ENCODE data around the gene NR1D1. TPM values are rescaled to one million over a fixed set of nuclear protein-coding genes. Genes with fewer than 3 reads are reported as not detected.

NR1D1 gene
- total RNA-seq, 4 donors from 2014 or later = 2.0 to 92.1 (median 4.7) TPM

DNA sequence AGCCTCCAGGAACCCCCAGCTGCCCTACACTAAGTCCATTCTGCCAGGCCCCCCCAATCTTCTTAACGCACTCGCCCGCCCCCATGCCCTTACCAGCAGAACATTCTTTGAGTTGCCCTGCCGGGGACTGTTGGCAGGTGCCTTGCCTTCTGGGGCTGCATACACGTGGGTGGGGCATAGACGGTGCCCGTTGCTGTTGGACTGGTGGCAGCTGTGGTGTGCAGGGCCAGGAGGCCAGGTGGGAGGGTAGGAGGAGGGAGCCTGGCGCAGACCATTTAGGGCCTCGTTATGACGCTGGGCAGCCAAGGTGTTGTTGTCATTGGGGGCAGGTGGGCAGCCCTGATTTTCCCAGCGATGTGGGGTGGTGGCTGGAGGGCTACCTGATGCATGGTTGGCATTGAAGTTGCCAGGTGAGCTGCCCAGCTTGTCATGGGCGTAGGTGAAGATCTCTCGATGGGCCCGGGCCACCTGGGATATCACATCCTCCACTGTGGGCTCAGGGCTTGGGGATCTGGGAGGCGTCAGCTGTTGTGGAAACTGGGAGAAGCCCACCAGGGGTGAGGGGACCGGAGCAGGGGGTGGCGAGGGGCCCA, 4.9 kb downstream of the NR1D1 start:
- Histone ChIP-seq H3K4me3 (no peak overlapping the region), H3K36me3 (no peaks in the 10 kb centered on the region), H3K27me3 (no peaks in the 10 kb centered on the region), H3K9me3 (no peaks in the 10 kb centered on the region), H3K27ac (peak overlapping the region; percentile 90 to 99), H3K4me1 (peaks cover 35 to 50% of the 10 kb centered on the region in 2 donors)
- TF ChIP-seq, protein P1, sequence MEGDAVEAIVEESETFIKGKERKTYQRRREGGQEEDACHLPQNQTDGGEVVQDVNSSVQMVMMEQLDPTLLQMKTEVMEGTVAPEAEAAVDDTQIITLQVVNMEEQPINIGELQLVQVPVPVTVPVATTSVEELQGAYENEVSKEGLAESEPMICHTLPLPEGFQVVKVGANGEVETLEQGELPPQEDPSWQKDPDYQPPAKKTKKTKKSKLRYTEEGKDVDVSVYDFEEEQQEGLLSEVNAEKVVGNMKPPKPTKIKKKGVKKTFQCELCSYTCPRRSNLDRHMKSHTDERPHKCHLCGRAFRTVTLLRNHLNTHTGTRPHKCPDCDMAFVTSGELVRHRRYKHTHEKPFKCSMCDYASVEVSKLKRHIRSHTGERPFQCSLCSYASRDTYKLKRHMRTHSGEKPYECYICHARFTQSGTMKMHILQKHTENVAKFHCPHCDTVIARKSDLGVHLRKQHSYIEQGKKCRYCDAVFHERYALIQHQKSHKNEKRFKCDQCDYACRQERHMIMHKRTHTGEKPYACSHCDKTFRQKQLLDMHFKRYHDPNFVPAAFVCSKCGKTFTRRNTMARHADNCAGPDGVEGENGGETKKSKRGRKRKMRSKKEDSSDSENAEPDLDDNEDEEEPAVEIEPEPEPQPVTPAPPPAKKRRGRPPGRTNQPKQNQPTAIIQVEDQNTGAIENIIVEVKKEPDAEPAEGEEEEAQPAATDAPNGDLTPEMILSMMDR (IDR thresholded peaks at IDR 0.05) = no peak
- TF ChIP-seq POLR2A (IDR thresholded peaks at IDR 0.05) = no peak
- intact Hi-C loops (cut with DNase I; ENCODE audit: low total_unique reads) = no loop called here
- peak in 1 of 2 donors; percentile 24 for DNase-seq

DNA sequence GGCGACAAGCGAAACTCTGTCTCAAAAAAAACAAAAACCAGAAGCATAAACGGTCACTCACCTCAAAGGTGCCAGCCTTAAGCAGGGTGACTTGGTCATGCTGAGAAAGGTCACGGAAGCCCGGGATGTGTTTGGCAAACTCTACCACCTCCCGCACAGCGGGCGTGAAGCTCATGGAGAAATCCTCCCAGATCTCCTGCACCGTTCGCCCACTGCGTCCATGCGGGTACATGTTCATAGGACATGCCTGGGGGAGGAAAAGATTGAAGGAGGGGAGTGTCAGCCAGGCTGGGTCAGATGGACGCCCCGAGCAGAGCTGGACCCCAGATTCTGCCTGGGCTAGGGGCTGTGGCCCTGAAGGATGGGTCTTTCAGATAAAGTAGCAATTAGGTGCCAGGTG, 5.5 kb downstream of the NR1D1 start:
- Histone ChIP-seq H3K27me3 (no peaks in the 10 kb centered on the region), H3K36me3 (no peaks in the 10 kb centered on the region), H3K9me3 (no peaks in the 10 kb centered on the region), H3K27ac (peak overlapping the region; percentile 90 to 99), H3K4me1 (peaks cover 38 to 56% of the 10 kb centered on the region in 2 donors), H3K4me3 (no peak overlapping the region)
- no peak for TF ChIP-seq POLR2A (IDR thresholded peaks at IDR 0.05)
- TF ChIP-seq, protein P1 (IDR thresholded peaks at IDR 0.05) = no peak
- DNase-seq = peak in 1 of 2 donors; percentile 33
- intact Hi-C loops (cut with DNase I; ENCODE audit: low total_unique reads) = no loop called here

DNA sequence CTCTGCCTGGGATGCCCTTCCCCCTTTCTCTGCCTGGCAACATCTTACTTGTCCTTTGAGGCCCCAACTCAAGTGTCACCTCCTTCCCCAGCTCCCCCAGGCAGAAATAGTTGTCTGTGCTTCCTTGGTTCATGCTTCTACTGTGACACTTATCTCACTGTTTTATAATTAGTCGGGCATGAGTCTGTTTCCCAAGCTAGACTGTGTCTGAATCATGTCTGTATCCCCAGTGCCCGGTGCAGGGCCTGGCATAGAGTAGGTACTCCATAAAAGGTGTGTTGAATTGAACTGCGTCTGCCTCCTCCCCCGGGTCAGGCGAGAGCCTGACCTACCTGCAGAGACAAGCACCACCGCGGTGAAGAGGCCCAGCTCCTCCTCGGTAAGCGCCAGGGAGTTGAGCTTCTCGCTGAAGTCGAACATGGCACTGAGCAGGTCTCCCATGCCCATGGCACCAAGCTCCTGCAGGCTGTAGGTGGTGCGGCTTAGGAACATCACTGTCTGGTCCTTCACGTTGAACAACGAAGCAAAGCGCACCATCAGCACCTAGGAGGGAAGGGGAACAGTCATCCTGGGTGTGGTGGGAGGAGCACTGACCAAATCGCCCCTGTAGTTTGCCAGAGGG, 6.7 kb downstream of the NR1D1 start:
- no peaks in the 10 kb centered on the region for H3K36me3 ChIP-seq

DNA sequence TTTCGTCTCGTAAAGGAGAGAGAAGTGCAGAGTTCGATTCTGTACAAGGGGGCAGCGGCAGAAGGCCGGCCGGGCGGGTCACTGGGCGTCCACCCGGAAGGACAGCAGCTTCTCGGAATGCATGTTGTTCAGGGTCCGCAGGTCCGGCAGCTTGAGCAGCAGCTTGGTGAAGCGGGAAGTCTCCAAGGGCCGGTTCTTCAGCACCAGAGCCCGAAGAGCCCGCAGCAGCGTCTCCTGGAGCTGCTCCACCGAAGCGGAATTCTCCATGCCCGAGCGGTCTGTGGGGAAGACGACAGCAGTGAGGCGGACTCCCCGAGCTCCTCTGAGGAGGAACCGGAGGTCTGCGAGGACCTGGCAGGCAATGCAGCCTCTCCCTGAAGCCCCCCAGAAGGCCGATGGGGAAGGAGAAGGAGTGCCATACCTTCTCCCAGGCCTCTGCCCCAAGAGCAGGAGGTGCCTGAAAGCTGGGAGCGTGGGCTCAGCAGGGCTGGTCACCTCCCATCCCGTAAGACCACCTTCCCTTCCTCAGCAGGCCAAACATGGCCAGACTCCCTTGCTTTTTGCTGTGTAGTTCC, 7.3 kb downstream of the NR1D1 start:
- H3K27ac ChIP-seq = peak overlapping the region; percentile 90 to 99
- peak in 1 of 2 donors; percentile 42 for DNase-seq
- peaks cover 38 to 53% of the 10 kb centered on the region in 2 donors for H3K4me1 ChIP-seq
- H3K27me3 ChIP-seq = no peaks in the 10 kb centered on the region
- TF ChIP-seq, protein P1 (IDR thresholded peaks at IDR 0.05) = no peak
- peak in 1 of 2 donors; percentile 11 for TF ChIP-seq POLR2A (IDR thresholded peaks at IDR 0.05)
- no peaks in the 10 kb centered on the region for H3K9me3 ChIP-seq
- intact Hi-C loops (cut with DNase I; ENCODE audit: low total_unique reads) = no loop called here
- no peak overlapping the region for H3K4me3 ChIP-seq
- no peaks in the 10 kb centered on the region for H3K36me3 ChIP-seq

More for the DNA sequence above, 6.7 kb downstream of the NR1D1 start:
- H3K27ac ChIP-seq = peak overlapping the region; percentile 90 to 99
- no peak for TF ChIP-seq POLR2A (IDR thresholded peaks at IDR 0.05)
- TF ChIP-seq, protein P1 (IDR thresholded peaks at IDR 0.05) = no peak
- H3K9me3 ChIP-seq = no peaks in the 10 kb centered on the region
- H3K27me3 ChIP-seq = no peaks in the 10 kb centered on the region
- peaks cover 38 to 56% of the 10 kb centered on the region in 2 donors for H3K4me1 ChIP-seq
- intact Hi-C loops (cut with DNase I; ENCODE audit: low total_unique reads) = no loop called here
- H3K4me3 ChIP-seq = no peak overlapping the region
- peak in 1 of 2 donors; percentile 39 for DNase-seq

DNA sequence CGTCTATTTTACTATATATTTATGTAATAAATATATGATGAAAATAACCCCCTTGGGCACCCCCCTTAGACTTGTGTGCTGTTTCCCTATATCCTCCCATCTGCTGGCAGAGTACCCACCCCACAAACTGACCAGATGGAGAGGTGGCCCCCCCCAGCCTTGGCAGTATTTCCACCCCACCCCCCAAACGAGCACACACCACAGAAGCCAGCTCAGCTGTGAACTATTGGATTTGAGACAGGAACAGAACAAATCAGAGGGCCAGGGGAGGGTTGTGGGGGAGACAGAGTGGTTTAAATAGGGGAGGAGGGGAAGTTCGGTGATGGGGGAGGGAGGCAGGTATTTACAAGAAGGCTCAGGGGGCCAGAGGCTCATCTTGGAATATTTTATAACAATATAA, 7.8 kb downstream of the NR1D1 start:
- Histone ChIP-seq H3K9me3 (no peaks in the 10 kb centered on the region), H3K36me3 (no peaks in the 10 kb centered on the region), H3K27me3 (no peaks in the 10 kb centered on the region), H3K27ac (peak overlapping the region; percentile 90 to 99), H3K4me3 (no peak overlapping the region), H3K4me1 (peaks cover 33 to 48% of the 10 kb centered on the region in 2 donors)
- intact Hi-C loops (cut with DNase I; ENCODE audit: low total_unique reads) = no loop called here
- peak; percentile 51 to 61 for DNase-seq
- TF ChIP-seq, protein P1 (IDR thresholded peaks at IDR 0.05) = no peak
- no peak for TF ChIP-seq POLR2A (IDR thresholded peaks at IDR 0.05)
